H54 (cell line): ENCODE data around the gene PTPRE.

Source experiments
- DNase-seq: peaks from one replicate; pipeline ENCODE4 v3.0.0; 2011; ENCODE audit warnings: low spot score, mixed read lengths; ENCODE audit not compliant: insufficient read length
- FAIRE-seq: peaks from 3 replicates; lab custom pipeline; 2011; peaks lifted over from hg19 to GRCh38; lab: Jason Lieb, UNC
- POLR2A ChIP-seq: IDR thresholded peaks from 2 replicates; pipeline ENCODE4 v1.6.1; 2011; ENCODE audit warnings: low read depth, mild to moderate bottlenecking, low read length

PTPRE gene

DNA sequence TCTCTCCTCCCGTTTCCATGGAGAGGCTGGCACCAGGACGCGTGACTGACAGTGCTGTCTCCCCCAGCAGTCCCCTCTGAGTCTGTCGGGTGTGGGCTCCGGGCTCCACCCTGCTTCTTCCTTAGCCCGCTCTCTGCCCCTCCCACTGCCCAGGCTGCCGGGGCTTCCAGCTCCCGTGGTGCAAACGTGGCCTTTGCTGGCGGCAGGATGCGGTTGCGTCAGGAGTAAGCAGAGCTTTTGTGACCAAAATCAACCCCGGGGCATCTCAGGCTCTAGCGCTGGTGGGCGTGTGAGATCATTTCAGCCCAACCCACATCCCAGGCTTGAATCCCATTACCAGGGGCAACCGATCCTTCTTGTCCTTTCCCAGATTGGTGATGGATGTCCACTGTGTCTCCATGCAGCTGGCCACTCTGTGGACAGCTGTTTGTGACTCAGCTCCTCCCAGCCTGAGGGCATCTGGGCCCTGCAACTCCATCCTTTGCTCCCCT lies 28.2 kb downstream of the PTPRE start:
- DNase-seq, result no peak
- no peak for TF ChIP-seq POLR2A
- FAIRE-seq, result no peak

DNA sequence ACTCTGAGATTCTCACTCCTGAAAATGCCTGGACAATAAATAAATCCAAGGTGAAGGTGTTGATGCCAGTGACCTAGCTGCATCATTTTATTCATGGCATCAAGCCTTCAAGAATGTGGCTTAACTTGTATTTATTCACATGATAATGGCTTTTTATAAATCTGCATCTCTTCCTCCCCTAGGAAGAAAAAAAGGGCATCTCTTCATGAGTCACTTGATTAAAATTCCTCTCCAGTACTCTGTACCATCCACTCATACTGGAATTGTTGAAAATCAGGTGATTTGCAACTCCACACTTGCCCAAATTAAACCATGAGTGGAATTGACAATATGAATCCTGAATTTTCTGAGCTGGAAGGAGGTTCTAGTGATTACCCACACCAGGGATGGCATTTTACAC lies 30.2 kb downstream of the PTPRE start:
- FAIRE-seq (no peak), DNase-seq (no peak)
- TF ChIP-seq POLR2A, result no peak

DNA sequence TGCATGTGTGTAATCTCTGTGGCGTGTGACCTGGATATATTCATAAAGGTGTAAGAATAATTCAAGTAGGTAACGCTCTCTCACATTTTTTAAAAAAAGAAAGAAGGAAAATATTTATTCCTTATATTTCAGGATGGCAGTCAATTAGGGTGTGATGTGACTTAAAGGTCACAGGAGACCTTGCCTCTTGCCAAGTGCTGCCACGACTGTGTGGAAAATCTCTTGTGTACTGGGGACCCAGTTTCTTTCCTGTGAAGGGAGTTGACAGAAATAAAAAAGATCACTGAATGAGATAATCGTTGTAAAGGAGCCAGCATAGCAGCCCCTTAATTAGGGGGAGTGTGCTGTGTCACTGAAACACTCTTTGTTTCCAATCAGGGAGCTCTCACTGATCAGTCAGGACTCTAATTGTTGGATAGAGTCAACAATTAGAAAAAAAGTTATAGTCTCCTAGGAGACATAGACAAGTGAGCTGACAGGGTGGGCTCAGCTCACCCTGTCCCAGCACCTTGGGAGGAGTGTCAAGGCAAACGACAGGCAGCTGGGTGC lies 31.1 kb downstream of the PTPRE start:
- FAIRE-seq (no peak), DNase-seq (no peak)
- no peak for TF ChIP-seq POLR2A

DNA sequence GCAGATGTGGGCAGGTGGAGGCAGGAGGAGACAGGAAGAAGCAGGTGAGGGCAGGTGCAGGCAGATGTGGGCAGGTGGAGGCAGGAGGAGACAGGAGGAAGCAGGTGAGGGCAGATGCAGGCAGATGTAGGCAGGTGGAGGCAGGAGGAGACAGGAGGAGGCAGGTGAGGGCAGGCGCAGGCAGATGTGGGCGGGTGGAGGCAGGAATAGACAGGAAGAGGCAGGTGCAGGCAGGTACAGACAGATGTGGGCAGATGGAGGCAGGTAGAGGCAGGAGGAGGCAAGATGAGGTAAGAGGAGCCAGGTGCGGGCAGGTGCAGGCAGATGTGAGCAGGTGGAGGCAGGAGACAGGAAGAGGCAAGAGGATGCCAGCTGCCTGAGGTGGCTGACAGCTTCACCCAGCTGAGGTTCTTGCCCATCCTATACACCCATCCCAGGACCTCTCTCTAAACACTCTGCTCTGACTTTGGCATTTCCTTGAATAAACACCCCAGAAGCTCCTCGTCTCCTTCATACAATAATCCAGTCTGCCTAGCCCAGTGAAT lies 33.0 kb downstream of the PTPRE start:
- no peak for TF ChIP-seq POLR2A
- DNase-seq (no peak), FAIRE-seq (no peak)

DNA sequence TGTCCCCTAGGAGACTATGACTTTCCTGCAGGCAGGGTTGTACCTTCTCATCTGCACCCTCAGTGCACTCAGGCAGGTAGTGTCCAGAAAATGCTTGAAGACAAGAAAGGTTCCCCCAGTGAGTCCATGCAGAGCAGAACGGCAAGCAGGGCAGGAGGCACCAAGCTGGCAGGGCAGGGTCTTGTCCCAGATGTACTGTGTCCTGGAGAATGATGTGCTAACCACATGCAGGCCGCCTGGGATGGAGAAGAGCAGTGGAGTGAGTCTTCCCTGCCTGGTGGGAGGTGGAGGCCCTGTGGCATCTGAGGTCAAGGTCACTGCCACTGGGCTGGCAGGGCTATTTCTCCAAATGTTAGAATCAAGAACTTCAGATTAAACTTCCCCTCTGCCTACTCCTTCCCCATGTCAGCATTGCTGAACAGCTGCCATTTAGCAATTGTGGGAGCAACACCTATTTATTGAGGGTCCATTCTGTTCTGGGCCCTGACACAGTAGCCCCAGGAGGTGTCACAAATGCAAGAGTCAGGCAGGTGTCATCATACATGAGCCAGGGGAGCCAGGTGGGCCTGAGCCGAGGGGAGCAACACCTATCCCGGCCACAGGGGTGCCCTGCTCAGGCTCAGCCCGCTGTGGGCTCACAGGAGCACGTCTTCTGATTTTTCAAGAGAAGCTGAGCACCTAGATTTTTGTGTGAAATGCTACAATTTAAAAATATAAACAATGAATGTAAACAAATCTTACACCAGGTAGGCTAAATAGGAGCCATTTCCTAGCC lies 34.1 kb downstream of the PTPRE start:
- FAIRE-seq (no peak), DNase-seq (no peak)
- TF ChIP-seq POLR2A, result no peak

DNA sequence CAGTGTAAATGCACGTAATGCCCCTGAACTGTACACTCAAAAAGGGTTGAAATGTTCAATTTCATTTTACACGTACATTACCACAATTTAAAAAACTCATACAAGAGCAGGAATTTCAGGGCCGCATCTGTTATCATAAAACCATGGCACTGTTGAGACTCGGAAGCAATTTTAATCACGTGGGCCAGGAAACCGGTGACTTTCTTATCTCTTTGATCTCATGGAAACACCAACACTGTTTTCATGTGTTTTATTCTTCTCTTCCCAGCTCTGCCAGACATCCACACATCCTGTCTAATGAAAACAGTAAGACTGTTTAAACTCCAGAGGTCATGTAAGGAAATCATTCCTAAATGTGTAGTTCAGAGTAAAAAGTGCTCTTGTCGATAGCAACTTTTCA lies 35.9 kb downstream of the PTPRE start:
- DNase-seq, result no peak
- FAIRE-seq, result no peak

DNA sequence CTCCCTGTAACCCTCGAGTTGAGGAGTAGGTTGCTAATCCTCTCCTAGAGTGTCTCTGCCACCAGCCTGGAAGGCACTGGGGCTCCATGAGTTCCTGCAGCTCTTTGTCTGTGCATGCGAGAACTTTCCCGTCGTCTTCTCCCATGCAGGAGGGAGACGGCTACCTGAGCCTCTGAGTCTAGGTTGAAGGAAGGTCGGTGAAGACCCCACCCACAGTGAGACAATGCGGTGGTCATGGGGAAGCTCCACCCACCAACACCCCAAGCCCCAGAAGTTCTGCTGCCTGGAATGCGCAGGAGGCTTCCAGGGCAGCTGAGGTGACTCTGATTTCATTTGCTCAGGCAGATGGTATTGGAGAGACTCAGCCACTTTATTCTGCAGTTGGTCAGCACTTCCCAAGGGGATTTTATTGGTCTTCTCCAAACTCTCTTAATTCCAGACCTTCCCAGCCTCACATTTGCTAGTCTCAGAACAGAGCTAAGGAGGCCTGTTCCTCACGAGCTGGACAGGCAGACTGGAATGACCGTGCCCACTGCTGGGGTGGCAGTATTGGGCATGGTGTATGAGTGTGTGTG lies 36.5 kb downstream of the PTPRE start:
- TF ChIP-seq POLR2A, result no peak
- FAIRE-seq (no peak), DNase-seq (no peak)

More for the DNA sequence above, 35.9 kb downstream of the PTPRE start:
- TF ChIP-seq POLR2A, result no peak

DNA sequence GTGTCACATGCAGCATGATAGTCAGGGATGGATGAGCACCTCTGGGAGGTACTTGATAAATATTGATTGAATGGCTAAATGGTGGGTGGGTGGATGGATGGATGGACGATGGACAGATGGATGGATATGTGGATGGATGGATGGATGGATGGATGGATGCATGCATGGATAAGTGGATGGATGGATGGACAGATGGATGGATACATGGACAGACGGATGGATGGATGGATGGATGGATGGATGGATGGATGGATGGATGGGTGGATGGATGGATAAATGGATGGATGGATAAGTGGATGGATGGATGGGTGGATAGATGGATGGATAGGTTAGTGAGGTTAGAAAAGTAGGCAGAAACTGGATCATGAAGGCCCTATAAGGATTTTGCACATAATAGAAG lies 37.4 kb downstream of the PTPRE start:
- FAIRE-seq, result no peak
- DNase-seq, result no peak

DNA sequence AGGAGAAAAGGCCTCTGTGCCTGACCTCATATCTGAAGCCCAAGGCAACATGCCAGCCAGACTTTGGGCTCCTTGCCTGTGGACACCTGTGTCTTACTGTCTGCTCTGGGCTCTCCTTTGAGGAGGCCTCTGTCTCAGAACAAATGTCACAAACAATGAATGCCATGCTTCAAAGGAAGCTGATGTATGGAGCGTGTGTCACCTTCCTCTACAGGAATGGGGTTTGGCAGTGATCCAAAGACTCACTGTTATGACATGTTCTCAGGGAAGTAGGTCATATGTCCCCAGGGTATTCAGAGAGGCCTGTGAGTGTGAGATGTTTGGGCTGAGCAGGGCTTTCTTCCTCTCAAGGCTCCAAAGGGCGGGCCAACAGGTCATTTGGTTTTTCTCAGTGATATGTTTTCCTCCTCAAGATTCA lies 38.4 kb downstream of the PTPRE start:
- no peak for TF ChIP-seq POLR2A
- DNase-seq, result peak; percentile 28
- peak; percentile 75 for FAIRE-seq

More for the DNA sequence above, 37.4 kb downstream of the PTPRE start:
- TF ChIP-seq POLR2A, result no peak

DNA sequence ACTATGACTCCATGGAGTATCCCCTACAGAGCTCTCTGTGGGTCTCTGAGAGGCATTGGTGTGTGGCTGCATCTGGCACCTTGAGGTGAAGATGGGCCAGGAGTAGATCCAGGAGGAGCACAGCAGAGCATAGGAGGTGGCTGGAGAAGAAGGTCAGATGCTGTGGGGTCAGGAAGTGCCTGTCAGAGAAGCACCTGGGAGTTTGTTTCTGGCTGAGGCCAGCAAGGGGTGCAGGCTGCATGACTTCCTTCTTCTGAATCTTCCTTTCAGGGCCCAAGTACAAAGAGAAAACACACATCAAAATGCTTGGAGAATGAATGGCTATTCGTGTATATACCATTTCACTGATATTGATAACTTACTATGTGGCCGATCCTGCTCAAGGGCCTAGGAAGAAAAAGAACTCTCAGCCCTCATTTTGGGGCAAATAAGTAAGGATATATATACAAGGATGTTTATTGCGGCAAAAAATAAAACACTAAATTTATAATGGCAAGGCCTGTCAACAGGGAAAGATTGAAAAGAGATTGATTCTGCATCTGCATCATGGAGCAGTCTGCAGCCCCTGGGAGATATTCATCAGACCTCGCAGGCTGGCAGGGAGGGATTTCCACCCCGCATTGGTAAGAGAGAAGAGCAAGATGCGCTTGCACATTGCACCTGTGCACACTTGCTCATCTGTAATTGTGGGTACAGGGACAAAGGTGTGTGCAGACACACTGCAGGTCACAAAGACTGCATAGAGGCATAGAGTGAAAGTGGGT lies 39.2 kb downstream of the PTPRE start:
- DNase-seq (no peak), FAIRE-seq (no peak)
- TF ChIP-seq POLR2A, result no peak

DNA sequence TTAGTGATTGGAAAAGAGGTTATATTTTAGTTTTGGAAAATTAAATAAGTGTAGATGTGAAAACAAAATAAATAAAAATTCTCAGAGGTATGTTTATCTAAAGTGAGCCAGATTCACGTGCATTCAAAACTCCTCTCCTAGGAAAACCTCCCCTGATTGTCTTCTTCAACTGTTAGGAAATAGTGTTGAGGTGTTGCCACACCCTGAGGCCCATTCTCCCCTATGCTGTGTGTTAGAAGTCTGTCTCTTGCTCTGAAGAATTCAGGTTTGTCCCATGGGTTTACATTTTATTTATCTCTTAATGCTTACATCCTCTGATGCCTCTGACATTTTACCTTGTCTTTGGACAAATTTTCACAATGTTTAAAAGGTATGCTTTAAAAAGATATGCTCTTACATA lies 40.3 kb downstream of the PTPRE start:
- DNase-seq (no peak), FAIRE-seq (no peak)
- TF ChIP-seq POLR2A, result no peak

DNA sequence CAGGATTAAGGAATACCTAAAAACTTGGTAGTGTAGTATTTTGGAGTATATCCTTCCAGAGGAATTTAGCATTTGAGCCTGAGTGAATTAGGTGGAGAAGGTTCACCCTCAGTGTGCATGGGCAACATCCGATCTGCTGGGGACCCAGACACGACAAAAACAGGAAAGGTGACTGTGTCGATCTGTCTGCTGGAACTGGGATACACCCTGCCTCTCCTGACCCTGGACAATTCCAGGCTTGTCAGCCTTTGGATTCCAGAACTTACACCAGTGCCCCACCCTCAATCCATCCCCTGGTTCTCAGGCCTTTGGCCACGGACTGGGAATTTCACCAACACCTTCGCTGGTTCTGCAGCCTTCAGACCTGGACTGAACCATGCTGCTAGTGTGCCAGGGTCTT lies 41.9 kb downstream of the PTPRE start:
- TF ChIP-seq POLR2A, result no peak
- no peak for FAIRE-seq
- no peak for DNase-seq

DNA sequence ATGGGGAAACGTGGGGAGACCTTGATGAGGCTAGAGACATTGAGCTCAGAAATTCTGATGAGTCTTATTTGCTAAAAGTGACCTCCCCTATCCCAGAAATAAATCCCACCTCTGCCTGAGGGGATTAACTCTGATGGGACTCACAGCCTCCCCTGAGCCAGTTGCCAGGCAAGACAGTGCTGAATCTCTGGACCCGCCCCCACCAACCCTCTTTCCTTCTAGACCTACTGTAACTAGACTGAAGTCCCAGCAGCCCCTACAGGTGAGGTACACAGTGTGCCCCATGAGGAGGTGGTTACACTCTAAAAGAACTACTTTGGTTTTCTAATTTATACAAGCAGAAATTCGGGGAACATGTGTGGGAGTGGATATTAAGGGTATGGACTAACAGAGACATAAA lies 42.9 kb downstream of the PTPRE start:
- TF ChIP-seq POLR2A, result no peak
- FAIRE-seq (no peak), DNase-seq (no peak)
